SJCRH30 (cell line): Measurements from ENCODE around the gene SLC35F3. TPM values are rescaled to one million over a fixed set of nuclear protein-coding genes. Genes with fewer than 3 reads are reported as not detected.
A peak's percentile ranks its signal among the peaks of the same experiment; 100 is the strongest.

Experiments used
- DNase-seq, 2 experiments: peaks; one replicate each; pipeline ENCODE4 v3.0.0-alpha.2; 2015 to 2020
- H3K27ac ChIP-seq: fragments of 250-450 bp; sonication (Bioruptor Pico); 2 replicates; pipeline ENCODE4 v1.5.1; 2020; ENCODE audit warnings: mild to moderate bottlenecking, moderate library complexity
- H3K27me3 ChIP-seq: fragments of 250-450 bp; sonication (Bioruptor Pico); 2 replicates; pipeline ENCODE4 v1.5.1; 2020; ENCODE audit warnings: mild to moderate bottlenecking, moderate library complexity
- H3K36me3 ChIP-seq: fragments of 250-450 bp; sonication (Bioruptor Pico); 2 replicates; pipeline ENCODE4 v1.5.1; 2020; ENCODE audit warnings: mild to moderate bottlenecking, moderate library complexity
- H3K4me1 ChIP-seq: fragments of 250-450 bp; sonication (Bioruptor Pico); 2 replicates; pipeline ENCODE4 v1.5.1; 2020; ENCODE audit warnings: mild to moderate bottlenecking, moderate library complexity
- H3K4me3 ChIP-seq: fragments of 250-450 bp; sonication (Bioruptor Pico); 2 replicates; pipeline ENCODE4 v1.5.1; 2020; ENCODE audit warnings: mild to moderate bottlenecking, moderate library complexity
- H3K9me3 ChIP-seq: fragments of 250-450 bp; sonication (Bioruptor Pico); replicated peaks from 2 replicates; pipeline ENCODE4 v1.5.1; 2020; ENCODE audit warnings: mild to moderate bottlenecking, moderate library complexity
- total RNA-seq: library from RNA; depleted of rRNA; stranded (reverse); fragments of >200 nt; shearing (Covaris generic); gene quantifications from 2 replicates; pipeline ENCODE4 v1.2.3, GENCODE V29; 2014

Gene SLC35F3
- total RNA-seq, 1 experiment from 2014 or later: not detected

- Histone ChIP-seq H3K4me3 (no peak overlapping the region), H3K4me1 (no peaks in the 10 kb centered on the region), H3K36me3 (no peaks in the 10 kb centered on the region), H3K27me3 (no peaks in the 10 kb centered on the region), H3K27ac (no peak overlapping the region), H3K9me3 (no peaks in the 10 kb centered on the region)
- peak in 1 of 2 experiments; percentile 5 for DNase-seq
Observed at GRCh38 chr1:233972951-233973635, 68.6 kb downstream of the SLC35F3 start.

GRCh38 chr1:233975486-233975885 is 71.0 kb downstream of the SLC35F3 start:
- Histone ChIP-seq H3K9me3 (no peaks in the 10 kb centered on the region), H3K27me3 (no peaks in the 10 kb centered on the region), H3K4me3 (no peak overlapping the region), H3K4me1 (no peaks in the 10 kb centered on the region), H3K27ac (no peak overlapping the region), H3K36me3 (no peaks in the 10 kb centered on the region)
- DNase-seq: no peak

GRCh38 chr1:233981042-233981675 is 76.7 kb downstream of the SLC35F3 start:
- Histone ChIP-seq H3K36me3 (no peaks in the 10 kb centered on the region), H3K4me3 (no peak overlapping the region), H3K27ac (no peak overlapping the region), H3K27me3 (no peaks in the 10 kb centered on the region; the same call in 1 of the 2 replicates), H3K9me3 (no peaks in the 10 kb centered on the region), H3K4me1 (no peaks in the 10 kb centered on the region)
- DNase-seq: no peak

- Histone ChIP-seq H3K9me3 (no peaks in the 10 kb centered on the region), H3K36me3 (no peaks in the 10 kb centered on the region), H3K4me1 (no peaks in the 10 kb centered on the region), H3K4me3 (no peak overlapping the region), H3K27me3 (no peaks in the 10 kb centered on the region; the same call in 1 of the 2 replicates), H3K27ac (no peak overlapping the region)
- no peak for DNase-seq
Observed at GRCh38 chr1:233982827-233983518, 78.5 kb downstream of the SLC35F3 start.

GRCh38 chr1:233983811-233984210 is 79.3 kb downstream of the SLC35F3 start:
- DNase-seq: no peak
- Histone ChIP-seq H3K4me3 (no peak overlapping the region), H3K36me3 (no peaks in the 10 kb centered on the region), H3K9me3 (no peaks in the 10 kb centered on the region), H3K4me1 (no peaks in the 10 kb centered on the region), H3K27me3 (no peaks in the 10 kb centered on the region; the same call in 1 of the 2 replicates), H3K27ac (no peak overlapping the region)

GRCh38 chr1:233988963-233989696 is 84.7 kb downstream of the SLC35F3 start:
- Histone ChIP-seq H3K27ac (no peak overlapping the region), H3K4me3 (no peak overlapping the region), H3K36me3 (no peaks in the 10 kb centered on the region), H3K4me1 (no peaks in the 10 kb centered on the region), H3K9me3 (no peaks in the 10 kb centered on the region), H3K27me3 (0 out of 2 replicates have a peak, but pooled peaks cover 3% of the 10 kb centered on the region)
- no peak for DNase-seq

- Histone ChIP-seq H3K9me3 (no peaks in the 10 kb centered on the region), H3K36me3 (no peaks in the 10 kb centered on the region), H3K4me1 (no peaks in the 10 kb centered on the region), H3K4me3 (no peak overlapping the region), H3K27ac (no peak overlapping the region), H3K27me3 (0 out of 2 replicates have a peak, but pooled peaks cover 3% of the 10 kb centered on the region)
- no peak for DNase-seq
Observed at GRCh38 chr1:233990486-233990885, 86.0 kb downstream of the SLC35F3 start.

GRCh38 chr1:233993651-233994050 is 89.2 kb downstream of the SLC35F3 start:
- Histone ChIP-seq H3K27me3 (0 out of 2 replicates have a peak, but pooled peaks cover 3% of the 10 kb centered on the region), H3K9me3 (no peaks in the 10 kb centered on the region), H3K4me1 (peaks cover 7% of the 10 kb centered on the region), H3K27ac (no peak overlapping the region), H3K4me3 (no peak overlapping the region), H3K36me3 (no peaks in the 10 kb centered on the region)
- no peak for DNase-seq

GRCh38 chr1:233994112-233994511 is 89.6 kb downstream of the SLC35F3 start:
- Histone ChIP-seq H3K9me3 (no peaks in the 10 kb centered on the region), H3K4me3 (no peak overlapping the region), H3K27me3 (0 out of 2 replicates have a peak, but pooled peaks cover 3% of the 10 kb centered on the region), H3K4me1 (peaks cover 9% of the 10 kb centered on the region), H3K27ac (no peak overlapping the region), H3K36me3 (no peaks in the 10 kb centered on the region)
- DNase-seq: no peak

GRCh38 chr1:233998456-233998855 is 94.0 kb downstream of the SLC35F3 start:
- H3K27ac ChIP-seq: peak overlapping the region; percentile 89
- peaks cover 16% of the 10 kb centered on the region for H3K4me1 ChIP-seq
- no peaks in the 10 kb centered on the region for H3K9me3 ChIP-seq
- H3K4me3 ChIP-seq: no peak overlapping the region
- DNase-seq: no peak
- no peaks in the 10 kb centered on the region for H3K27me3 ChIP-seq
- H3K36me3 ChIP-seq: no peaks in the 10 kb centered on the region

- peak overlapping the region; percentile 33 for H3K4me3 ChIP-seq
- no peaks in the 10 kb centered on the region for H3K27me3 ChIP-seq
- peak overlapping the region; percentile 89 for H3K27ac ChIP-seq
- H3K36me3 ChIP-seq: no peaks in the 10 kb centered on the region
- DNase-seq: peak; percentile 84 to 93
- H3K9me3 ChIP-seq: no peaks in the 10 kb centered on the region
- H3K4me1 ChIP-seq: peaks cover 16% of the 10 kb centered on the region
Observed at GRCh38 chr1:233998891-233999290, 94.4 kb downstream of the SLC35F3 start.

- DNase-seq: no peak
- no peaks in the 10 kb centered on the region for H3K27me3 ChIP-seq
- no peaks in the 10 kb centered on the region for H3K9me3 ChIP-seq
- H3K27ac ChIP-seq: no peak overlapping the region
- no peak overlapping the region for H3K4me3 ChIP-seq
- H3K36me3 ChIP-seq: no peaks in the 10 kb centered on the region
- H3K4me1 ChIP-seq: peaks cover 16% of the 10 kb centered on the region
Observed at GRCh38 chr1:234000557-234001041, 96.1 kb downstream of the SLC35F3 start.

GRCh38 chr1:234001817-234002216 is 97.3 kb downstream of the SLC35F3 start:
- DNase-seq: no peak
- peaks cover 16% of the 10 kb centered on the region for H3K4me1 ChIP-seq
- H3K4me3 ChIP-seq: no peak overlapping the region

GRCh38 chr1:234004591-234004990 is 100.1 kb downstream of the SLC35F3 start:
- H3K36me3 ChIP-seq: no peaks in the 10 kb centered on the region
- H3K27me3 ChIP-seq: peaks cover 4% of the 10 kb centered on the region; the same call in 1 of the 2 replicates
- no peak for DNase-seq
- H3K9me3 ChIP-seq: no peaks in the 10 kb centered on the region; the same call in 1 of the 2 replicates
- H3K27ac ChIP-seq: no peak overlapping the region
- peaks cover 1% of the 10 kb centered on the region for H3K4me1 ChIP-seq
- no peak overlapping the region for H3K4me3 ChIP-seq

More at GRCh38 chr1:234001817-234002216, 97.3 kb downstream of the SLC35F3 start:
- H3K9me3 ChIP-seq: no peaks in the 10 kb centered on the region
- H3K36me3 ChIP-seq: no peaks in the 10 kb centered on the region
- H3K27ac ChIP-seq: no peak overlapping the region
- H3K27me3 ChIP-seq: peaks cover 4% of the 10 kb centered on the region; the same call in 1 of the 2 replicates
